ENCODE data around the gene TTR. TPM values are rescaled to one million over a fixed set of nuclear protein-coding genes. Genes with fewer than 3 reads are reported as not detected.

TTR gene
- total RNA-seq, 4 donors from 2014 or later, result not detected

- intact Hi-C loops (cut with DNase I; ENCODE audit: low total_unique reads), result no loop called here
- no peak for TF ChIP-seq CTCF (IDR thresholded peaks at IDR 0.05)
- DNase-seq, result no peak
- Histone ChIP-seq H3K4me3 (no peak overlapping the region), H3K9me3 (no peaks in the 10 kb centered on the region), H3K27ac (no peak overlapping the region), H3K36me3 (no peaks in the 10 kb centered on the region), H3K4me1 (no peaks in the 10 kb centered on the region), H3K27me3 (no peaks in the 10 kb centered on the region)
Measured at GRCh38 chr18:31618801-31619200, 27.1 kb downstream of the TTR start.

GRCh38 chr18:31619291-31619690 lies 27.6 kb downstream of the TTR start:
- H3K27me3 ChIP-seq, result no peaks in the 10 kb centered on the region
- H3K36me3 ChIP-seq, result no peaks in the 10 kb centered on the region
- no peak for DNase-seq
- H3K9me3 ChIP-seq, result no peaks in the 10 kb centered on the region
- no peaks in the 10 kb centered on the region for H3K4me1 ChIP-seq
- TF ChIP-seq POLR2A (IDR thresholded peaks at IDR 0.05), result no peak
- TF ChIP-seq CTCF (IDR thresholded peaks at IDR 0.05), result no peak
- H3K27ac ChIP-seq, result no peak overlapping the region
- H3K4me3 ChIP-seq, result no peak overlapping the region
- intact Hi-C loops (cut with DNase I; ENCODE audit: low total_unique reads), result no loop called here

- H3K27ac ChIP-seq, result no peak overlapping the region
- intact Hi-C loops (cut with DNase I; ENCODE audit: low total_unique reads), result no loop called here
- H3K27me3 ChIP-seq, result no peaks in the 10 kb centered on the region
- no peaks in the 10 kb centered on the region for H3K9me3 ChIP-seq
- TF ChIP-seq CTCF (IDR thresholded peaks at IDR 0.05), result no peak
- no peak for TF ChIP-seq POLR2A (IDR thresholded peaks at IDR 0.05)
- no peaks in the 10 kb centered on the region for H3K4me1 ChIP-seq
- no peaks in the 10 kb centered on the region for H3K36me3 ChIP-seq
- DNase-seq, result no peak
- no peak overlapping the region for H3K4me3 ChIP-seq
Measured at GRCh38 chr18:31624892-31625640, 33.4 kb downstream of the TTR start.

- no peak overlapping the region for H3K27ac ChIP-seq
- H3K4me3 ChIP-seq, result no peak overlapping the region
- intact Hi-C loops (cut with DNase I; ENCODE audit: low total_unique reads), result no loop called here
- H3K9me3 ChIP-seq, result no peaks in the 10 kb centered on the region
- H3K36me3 ChIP-seq, result no peaks in the 10 kb centered on the region
- no peak for DNase-seq
- H3K4me1 ChIP-seq, result no peaks in the 10 kb centered on the region
- TF ChIP-seq POLR2A (IDR thresholded peaks at IDR 0.05), result no peak
- TF ChIP-seq CTCF (IDR thresholded peaks at IDR 0.05), result no peak
- H3K27me3 ChIP-seq, result no peaks in the 10 kb centered on the region
Measured at GRCh38 chr18:31626409-31626808, 34.7 kb downstream of the TTR start.

- Histone ChIP-seq H3K27ac (no peak overlapping the region), H3K4me1 (no peaks in the 10 kb centered on the region), H3K4me3 (no peak overlapping the region), H3K27me3 (no peaks in the 10 kb centered on the region), H3K36me3 (no peaks in the 10 kb centered on the region), H3K9me3 (no peaks in the 10 kb centered on the region)
- intact Hi-C loops (cut with DNase I; ENCODE audit: low total_unique reads), result loop anchor here (10.0 kb wide), 1 partner anchor 1906 kb away; no protein-coding TSS in a partner anchor
- TF ChIP-seq POLR2A (IDR thresholded peaks at IDR 0.05), result no peak
- DNase-seq, result no peak
Measured at GRCh38 chr18:31630549-31630948, 38.9 kb downstream of the TTR start.
